Psoas muscle (tissue), 8 donors: Measurements from ENCODE around the gene KITLG. TPM values are rescaled to one million over a fixed set of nuclear protein-coding genes. Genes with fewer than 3 reads are reported as not detected.

ENCODE experiments used
- ATAC-seq, 4 donors: fragments of 200-7000 bp; cut with Tn5 transposase; one replicate each; pipeline ENCODE4 v1.9.1; 2020; ENCODE audit warnings: moderate library complexity in 3 of 4, mild to moderate bottlenecking in 2 of 4
- DNase-seq, 2 donors: peaks; one replicate each; pipeline ENCODE4 v3.0.0-alpha.2; 2020
- H3K27ac ChIP-seq: fragments of 200-600 bp; one replicate; pipeline ENCODE4 v1.8.0; 2022
- H3K27me3 ChIP-seq, 3 donors: fragments of 200-600 bp in 1 of 3; one replicate each; pipeline versions ENCODE4 v1.6.1 to v1.8.0; 2013 to 2022; ENCODE audit warnings: low read length in 2 of 3, mild to moderate bottlenecking in 2 of 3, moderate library complexity in 1 of 3; ENCODE audit not compliant: insufficient read depth in 3 of 3
- H3K36me3 ChIP-seq, 2 donors: fragments of 200-600 bp in 1 of 2; one replicate each; pipeline versions ENCODE4 v1.6.1 to v1.8.0; 2013 to 2022; ENCODE audit warnings: low read depth in 1 of 2, mild to moderate bottlenecking in 1 of 2, moderate library complexity in 1 of 2; ENCODE audit not compliant: insufficient read depth in 1 of 2
- H3K4me1 ChIP-seq: fragments of 200-600 bp; one replicate; pipeline ENCODE4 v1.8.0; 2022
- H3K4me3 ChIP-seq: fragments of 200-600 bp; one replicate; pipeline ENCODE4 v1.8.0; 2022; ENCODE audit warnings: mild to moderate bottlenecking
- H3K9me3 ChIP-seq: fragments of 200-600 bp; one replicate; pipeline ENCODE4 v1.8.0; 2022
- CTCF ChIP-seq: fragments of 200-600 bp; IDR thresholded peaks from one replicate; pipeline ENCODE4 v1.8.0; 2022; ENCODE audit warnings: antibody characterized with exemption
- WGBS, 3 donors: extraction: QIAGEN DNeasy Blood & Tissue Kit; methylation state at CpG; one replicate each; pipeline versions ENCODE4 v1.1.6 to v1.1.7; 2013; 5-methylcytosine and 5-hydroxymethylcytosine counted together
- intact Hi-C, 2 donors: fragments of 100-400 bp; cut with DNase I; formaldehyde crosslinking; loops; one replicate each; pipeline versions ENCODE4 v1.11.0 to v1.14.2; 2022
- polyA plus RNA-seq, 3 donors: library from polyadenylated mRNA; stranded (reverse); fragments of 200-250 nt; gene quantifications; one replicate each; pipeline ENCODE4 v1.2.3, GENCODE V29; 2013
- total RNA-seq, 4 donors: library from RNA; stranded (reverse); fragmentation: NEBNext Ultra II Directional in 2 of 4; extraction: Animal tissue kit (Norgen Biotek cat#: 25700) in 2 of 4; gene quantifications; one replicate each; pipeline versions ENCODE4 v1.2.1 to v1.2.4, GENCODE V29; 2021 to 2023
- donor health status: healthy with polysubstance abuse.
- donor health status: DM: no; HTN: no; CAD: no; lungs with moderate emphysema.
- donor health status: Bipolar disorder and iron deficiency.
- donor health status: healthy.
- donor health status: DM: yes; HTN: yes; CAD: no.
- donor health status: DM: no; HTN: no; CAD: no.
- donor health status: DM: no; HTN: no; CAD: no.
- donor health status: DM: yes; HTN: yes; CAD: no.

KITLG gene
- total and polyA plus RNA-seq, 7 donors: 1.5 to 11.5 (median 4.1) TPM

- Histone ChIP-seq H3K4me1 (no peaks in the 10 kb centered on the region), H3K9me3 (no peaks in the 10 kb centered on the region), H3K4me3 (no peak overlapping the region), H3K36me3 (peaks cover 0 to 20% of the 10 kb centered on the region in 2 donors), H3K27me3 (no peaks in the 10 kb centered on the region), H3K27ac (no peak overlapping the region)
- 71 to 76% (median 76%) methylated on average over 3 of the region's 3 CpGs for WGBS, 3 donors
- intact Hi-C loops: loop anchor here in 1 of 2 donors (10.0 kb wide), 1 partner anchor 52 kb away; no protein-coding TSS in a partner anchor
- TF ChIP-seq CTCF: no peak
- DNase-seq (no peak), ATAC-seq (no peak)
Observed at GRCh38 chr12:88503281-88503703, 77.0 kb downstream of the KITLG start.

- 52 to 55% (median 52%) methylated on average over 5 of the region's 5 CpGs for WGBS, 3 donors
- Histone ChIP-seq H3K27ac (no peak overlapping the region), H3K27me3 (no peaks in the 10 kb centered on the region), H3K4me1 (no peaks in the 10 kb centered on the region), H3K36me3 (peaks cover 0 to 15% of the 10 kb centered on the region in 2 donors), H3K4me3 (no peak overlapping the region), H3K9me3 (no peaks in the 10 kb centered on the region)
- no peak for TF ChIP-seq CTCF
- ATAC-seq (no peak), DNase-seq (no peak)
- intact Hi-C loops: loop anchor here in 1 of 2 donors (10.0 kb wide), 1 partner anchor 53 kb away; no protein-coding TSS in a partner anchor
Observed at GRCh38 chr12:88501972-88502938, 78.0 kb downstream of the KITLG start.

GRCh38 chr12:88496891-88497371, 83.3 kb downstream of the KITLG start:
- no peak for TF ChIP-seq CTCF
- Histone ChIP-seq H3K4me1 (peaks cover 11% of the 10 kb centered on the region), H3K9me3 (no peaks in the 10 kb centered on the region), H3K4me3 (no peak overlapping the region), H3K27ac (no peak overlapping the region), H3K27me3 (no peaks in the 10 kb centered on the region), H3K36me3 (no peaks in the 10 kb centered on the region)
- intact Hi-C loops: no loop called here
- DNase-seq (no peak), ATAC-seq (no peak)
- WGBS, 3 donors: 75 to 84% (median 83%) methylated on average over 3 of the region's 3 CpGs

DNA sequence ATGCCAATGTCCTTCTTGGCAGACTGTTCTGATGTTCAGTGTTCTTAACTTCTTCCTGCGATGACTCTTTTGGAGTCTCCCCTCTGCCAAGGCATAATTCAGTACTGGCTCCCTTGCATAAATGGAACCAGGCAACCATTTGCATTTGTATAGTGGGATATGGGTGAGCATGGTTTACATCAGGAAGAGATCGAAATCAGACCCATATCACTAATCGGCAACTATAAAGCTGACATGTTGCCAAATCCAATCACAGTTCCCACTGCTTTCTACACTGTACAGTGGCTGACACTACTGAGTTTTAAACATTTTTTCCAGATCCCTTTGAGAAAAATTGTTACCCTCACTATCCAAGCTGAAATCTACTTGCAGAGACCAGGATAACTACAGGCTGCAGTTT, 83.8 kb downstream of the KITLG start:
- no peak for TF ChIP-seq CTCF
- Histone ChIP-seq H3K36me3 (no peaks in the 10 kb centered on the region), H3K27me3 (no peaks in the 10 kb centered on the region), H3K4me1 (peaks cover 11% of the 10 kb centered on the region), H3K9me3 (no peaks in the 10 kb centered on the region), H3K27ac (no peak overlapping the region), H3K4me3 (no peak overlapping the region)
- WGBS, 3 donors: 80 to 90% (median 85%) methylated on average over 3 of the region's 3 CpGs
- ATAC-seq: no peak
- intact Hi-C loops: no loop called here
- DNase-seq: no peak
